GM15510 (cell line): ENCODE data around the gene PCA3.

ENCODE experiments used
- POLR2A ChIP-seq: IDR thresholded peaks from 3 replicates; pipeline ENCODE4 v1.6.1; 2011; ENCODE audit warnings: borderline replicate concordance; ENCODE audit not compliant: insufficient read length; ENCODE audit errors: extremely low read depth

The PCA3 gene

GRCh38 chr9:76764138-76764537, at the start of gene PCA3:
PCA3 (plus strand) TSS chr9:76764438.
- no peak for TF ChIP-seq POLR2A

DNA sequence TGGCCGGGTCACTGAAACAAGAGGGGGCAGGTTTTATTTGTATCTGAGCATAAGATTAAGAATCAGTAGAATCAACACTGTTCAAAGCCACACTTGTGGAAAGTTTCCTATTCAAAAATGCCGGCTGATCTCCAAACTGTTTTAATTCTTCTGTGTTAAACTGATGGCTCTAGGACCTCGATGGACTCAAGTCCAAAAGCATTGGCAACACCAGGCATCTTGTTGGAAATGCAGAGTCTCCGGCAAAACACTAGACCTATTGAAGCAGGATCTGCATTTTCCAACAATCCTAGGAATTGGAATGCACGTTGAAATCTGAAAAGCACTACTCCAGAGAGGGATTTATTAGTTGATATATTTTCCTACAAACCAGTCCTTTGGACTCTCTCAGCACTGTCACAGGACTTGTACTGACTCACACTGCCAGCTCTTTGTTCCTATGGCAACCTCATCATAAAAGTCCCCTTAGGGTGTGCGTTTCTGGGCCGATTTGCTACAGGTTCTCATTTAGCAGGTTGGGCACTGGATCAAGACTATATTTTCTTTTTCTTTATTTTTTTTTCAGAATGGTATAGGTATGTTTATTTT, 48.1 kb upstream of the PCA3 start:
- TF ChIP-seq POLR2A: no peak

GRCh38 chr9:76717176-76717575, 47.1 kb upstream of the PCA3 start:
- TF ChIP-seq POLR2A: no peak

GRCh38 chr9:76717613-76718012, 46.6 kb upstream of the PCA3 start:
- TF ChIP-seq POLR2A: no peak

- no peak for TF ChIP-seq POLR2A
These were observed 46.1 kb upstream of the PCA3 start for GRCh38 chr9:76718166-76718565.

DNA sequence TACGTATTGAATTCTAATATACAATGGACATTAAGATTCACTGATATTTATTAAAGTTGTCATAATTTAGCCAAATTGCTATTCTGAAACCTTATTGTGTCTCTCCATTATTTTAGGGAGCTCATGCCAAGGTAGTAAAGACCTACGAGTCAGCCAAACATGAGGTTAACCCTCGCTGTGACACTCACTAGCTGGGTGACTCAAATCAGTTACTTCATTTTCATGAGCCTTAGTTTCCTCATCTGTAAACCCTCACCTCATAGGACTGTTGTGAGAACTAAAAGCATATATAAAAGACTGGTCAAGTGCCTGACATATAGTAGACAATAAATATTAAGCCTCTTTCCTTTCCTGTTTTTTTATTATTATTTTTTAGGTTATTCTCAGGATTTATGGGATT, 44.0 kb upstream of the PCA3 start:
- TF ChIP-seq POLR2A: no peak

GRCh38 chr9:76725011-76725546, 39.2 kb upstream of the PCA3 start:
- no peak for TF ChIP-seq POLR2A

- no peak for TF ChIP-seq POLR2A
These were observed 38.4 kb upstream of the PCA3 start for GRCh38 chr9:76725885-76726284.

- TF ChIP-seq POLR2A: no peak
These were observed 35.1 kb upstream of the PCA3 start for GRCh38 chr9:76729116-76729515.

DNA sequence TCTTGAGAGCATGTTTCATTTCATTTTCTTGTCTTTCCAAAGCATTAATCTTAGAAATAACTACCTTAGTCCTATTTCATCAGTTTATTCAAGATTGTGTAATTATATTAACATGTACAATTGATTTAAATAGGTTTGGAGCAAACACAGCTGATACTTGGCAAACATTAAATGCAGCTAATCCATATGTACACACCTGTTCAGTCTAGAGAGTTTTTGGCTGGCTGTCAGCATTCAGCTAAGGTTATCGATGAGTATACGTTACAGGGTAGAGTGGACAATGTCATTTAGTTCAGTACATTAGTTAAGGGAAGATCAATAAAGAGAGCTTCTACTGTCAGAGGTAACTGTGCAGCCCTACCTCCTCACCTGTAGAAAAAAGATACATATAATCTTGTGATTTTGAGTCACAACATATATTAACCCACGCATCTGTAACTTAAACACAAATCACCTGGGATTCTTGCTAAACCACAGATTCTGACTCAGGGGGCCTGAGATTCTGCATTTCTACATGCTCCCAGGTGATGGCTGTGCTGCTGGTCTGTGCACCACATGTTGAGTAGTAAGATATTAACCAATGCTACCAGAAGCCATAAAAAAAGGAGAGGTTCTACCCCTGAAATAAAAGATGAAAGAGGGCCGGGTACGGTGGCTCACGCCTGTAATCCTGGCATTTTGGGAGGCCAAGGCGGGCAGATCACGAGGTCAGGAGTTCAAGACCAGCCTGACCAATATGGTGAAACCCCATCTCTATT, 34.1 kb upstream of the PCA3 start:
- no peak for TF ChIP-seq POLR2A

DNA sequence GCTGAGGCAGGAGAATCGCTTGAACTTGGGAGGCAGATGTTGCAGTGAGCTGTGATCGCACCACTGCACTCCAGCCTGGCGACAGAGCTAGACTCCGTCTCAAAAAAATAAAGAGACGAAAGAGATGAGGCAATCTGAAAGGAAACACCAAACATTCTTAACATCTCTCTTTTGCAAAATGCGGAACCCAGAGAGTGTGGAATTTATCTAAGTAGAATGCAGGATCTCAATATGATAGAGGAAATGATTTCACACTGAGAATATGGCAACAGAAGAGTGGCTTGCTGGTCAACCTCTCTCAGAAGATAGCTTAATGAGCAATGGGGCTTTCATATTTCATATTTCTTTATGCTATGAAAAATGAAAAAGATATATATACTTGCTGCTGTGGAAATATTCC, 33.4 kb upstream of the PCA3 start:
- no peak for TF ChIP-seq POLR2A

DNA sequence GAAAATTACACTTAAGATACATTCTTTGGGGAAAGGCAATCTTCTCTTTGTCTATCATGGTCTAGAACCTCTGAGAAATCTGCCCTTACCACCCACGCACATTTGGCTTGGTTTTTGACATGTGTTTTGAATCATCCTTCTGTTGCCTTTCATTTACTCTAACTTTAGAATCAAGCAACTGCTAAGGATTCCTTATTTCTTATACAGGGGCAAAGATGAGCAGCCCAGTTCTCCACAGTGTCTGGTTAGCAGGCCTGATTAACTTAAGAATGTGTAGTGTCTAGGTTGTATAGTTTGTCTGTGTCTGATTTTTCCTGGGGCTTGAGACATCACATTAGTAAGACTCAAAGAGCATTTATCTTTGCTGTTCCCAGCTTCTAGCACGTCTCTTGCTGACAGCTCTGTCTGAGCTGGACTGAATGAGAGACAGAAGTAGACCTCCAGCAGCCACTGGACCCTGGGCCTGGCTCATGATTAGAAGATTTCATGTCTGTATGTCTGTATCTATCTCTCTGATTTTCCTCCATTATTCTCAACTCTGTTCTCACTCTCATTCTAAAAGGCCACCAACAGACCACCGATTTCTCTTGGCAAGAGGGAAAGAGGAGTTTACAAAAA, 31.8 kb upstream of the PCA3 start:
- no peak for TF ChIP-seq POLR2A

- no peak for TF ChIP-seq POLR2A
These were observed 31.1 kb upstream of the PCA3 start for GRCh38 chr9:76733096-76733495.

- TF ChIP-seq POLR2A: no peak
These were observed 29.5 kb upstream of the PCA3 start for GRCh38 chr9:76734716-76735115.

DNA sequence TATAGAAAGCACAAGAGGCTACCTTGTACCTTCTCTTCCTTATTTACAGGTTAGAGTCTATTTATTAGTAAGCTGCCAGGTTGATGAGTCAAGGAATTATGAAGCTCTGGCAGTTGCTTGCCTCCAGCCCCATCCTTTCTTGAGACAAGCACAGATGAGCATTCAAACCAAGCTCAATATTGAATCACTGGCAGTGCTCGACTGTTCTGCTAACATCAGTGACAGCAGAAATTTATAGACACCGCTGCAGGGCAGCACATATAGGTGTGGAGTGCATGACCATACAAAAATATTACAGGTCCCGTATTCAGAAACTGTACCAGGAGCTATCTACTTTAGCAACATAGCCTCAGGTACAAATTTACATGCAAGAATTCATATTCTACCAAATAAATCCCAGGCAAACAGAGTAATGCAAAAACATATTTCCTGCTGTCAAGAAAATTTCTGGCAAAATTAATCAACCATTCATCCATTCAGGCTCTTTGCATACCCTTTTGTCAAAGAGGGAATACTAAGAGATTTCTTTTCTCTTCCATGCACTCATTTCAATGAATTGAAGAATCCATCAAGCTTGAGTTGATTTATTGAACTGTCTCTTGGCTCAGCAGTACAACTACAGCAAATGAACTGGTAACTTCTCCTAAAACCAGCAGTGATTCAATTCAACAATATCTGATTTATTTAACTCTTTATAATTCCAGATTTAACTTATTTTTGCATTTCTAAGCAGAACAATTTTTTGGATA, 26.9 kb upstream of the PCA3 start:
- TF ChIP-seq POLR2A: no peak

DNA sequence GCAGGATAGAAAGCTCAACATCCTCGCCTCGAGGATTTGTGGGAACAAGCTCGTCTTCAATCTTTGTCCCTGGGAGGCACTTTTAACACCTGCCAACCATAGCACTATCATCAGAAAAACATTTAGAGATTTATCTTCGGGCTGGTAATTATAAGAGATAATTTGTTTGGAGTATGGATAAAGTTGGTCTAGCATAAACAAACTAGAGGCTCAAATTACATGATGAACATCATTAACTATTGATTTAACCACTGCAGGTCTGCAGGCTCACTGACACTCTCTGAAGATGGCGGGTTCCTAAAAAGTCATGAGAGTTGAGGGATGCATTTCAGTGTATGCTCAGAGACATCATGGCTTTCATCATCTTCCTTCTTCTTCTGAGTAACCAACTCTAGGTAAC, 25.8 kb upstream of the PCA3 start:
- TF ChIP-seq POLR2A: no peak

GRCh38 chr9:76741524-76741923, 22.7 kb upstream of the PCA3 start:
- TF ChIP-seq POLR2A: no peak
